ENCODE results near the gene BRPF1. TPM values are rescaled to one million over a fixed set of nuclear protein-coding genes. Genes with fewer than 3 reads are reported as not detected.

Gene BRPF1
- polyA plus RNA-seq, 1 of the 3 experiments (the other 2 are of a cell fraction): 13.0 TPM

- no peak overlapping the region for H3K4me3 ChIP-seq (ENCODE audit: low read depth in 2 of 2, low read length in 1 of 2)
- H3K4me2 ChIP-seq: no peak overlapping the region
- H3K4me1 ChIP-seq (ENCODE audit: control insufficient read depth in 1 of 2, insufficient read depth in 2 of 2, low read depth in 1 of 2, low read length in 1 of 2): peaks cover 0 to 4% of the 10 kb centered on the region in 2 experiments; a peak in 1 of 4 replicates
- POLR2A ChIA-PET: no interaction called here
- no peaks in the 10 kb centered on the region for H3K79me2 ChIP-seq (ENCODE audit: insufficient read depth)
- no peak overlapping the region for H3K9ac ChIP-seq
- CTCF ChIA-PET: no interaction called here
- WGBS (ENCODE audit: low lambda C conversion rate): 79% methylated on average over 5 of the region's 5 CpGs
- H3K27me3 ChIP-seq (ENCODE audit: insufficient read depth): no peaks in the 10 kb centered on the region
- no peaks in the 10 kb centered on the region for H3K9me3 ChIP-seq
- H3K9me2 ChIP-seq: no peaks in the 10 kb centered on the region
- no peak overlapping the region for H3K27ac ChIP-seq (ENCODE audit: low read depth in 2 of 2, low read length in 1 of 2)
- TF ChIP-seq ZBTB33 (IDR thresholded peaks at IDR 0.05; ENCODE audit: borderline replicate concordance, low read depth) (no peak), GATA2 (CRISPR knock-in tag; IDR thresholded peaks at IDR 0.05) (no peak), MXI1 (IDR thresholded peaks at IDR 0.05; ENCODE audit: low read depth, low read length) (no peak), CTCF (IDR thresholded peaks at IDR 0.05) (no peak), RCOR1 (IDR thresholded peaks at IDR 0.05; ENCODE audit: low read length) (no peak), GABPA (IDR thresholded peaks at IDR 0.05; ENCODE audit: low read depth) (no peak), RAD21 (IDR thresholded peaks at IDR 0.05; ENCODE audit: low read length) (no peak), REST (IDR thresholded peaks at IDR 0.05; ENCODE audit: low read depth, low read length) (no peak), MAX (IDR thresholded peaks at IDR 0.05; ENCODE audit: low read depth) (no peak), NRF1 (IDR thresholded peaks at IDR 0.05; ENCODE audit: low read depth, low read length) (no peak), YY1 (IDR thresholded peaks at IDR 0.05; ENCODE audit: low read depth) (no peak), ELF1 (IDR thresholded peaks at IDR 0.05) (no peak), CHD2 (IDR thresholded peaks at IDR 0.05; ENCODE audit: low read length, partially characterized antibody) (no peak), EZH2phosphoT487 (IDR thresholded peaks at IDR 0.05; ENCODE audit: borderline replicate concordance, low read depth) (no peak), RFX5 (IDR thresholded peaks at IDR 0.05; ENCODE audit: low read length) (no peak), RXRA (IDR thresholded peaks at IDR 0.05; ENCODE audit: borderline replicate concordance, low read depth) (no peak), POLR2AphosphoS5 (IDR thresholded peaks at IDR 0.05; ENCODE audit: low read depth, low read length) (no peak), NFIC (IDR thresholded peaks at IDR 0.05; ENCODE audit: borderline replicate concordance) (no peak), TEAD4 (IDR thresholded peaks at IDR 0.05; ENCODE audit: borderline replicate concordance, insufficient read depth) (no peak), IRF3 (IDR thresholded peaks at IDR 0.05; ENCODE audit: low read depth, low read length) (no peak)
- H4K20me1 ChIP-seq (ENCODE audit: insufficient read depth): no peaks in the 10 kb centered on the region
- peaks cover 8 to 52% of the 10 kb centered on the region in 2 experiments for H3K36me3 ChIP-seq (replicated peaks in 1 of 2; ENCODE audit: control insufficient read depth in 1 of 2, insufficient read depth in 2 of 2, low read length in 1 of 2)
- no peaks in the 10 kb centered on the region for H3F3A ChIP-seq (replicated peaks; ENCODE audit: insufficient read depth)
- no peak overlapping the region for H2AFZ ChIP-seq (ENCODE audit: low read depth)
- DNase-seq: no peak
Observed at GRCh38 chr3:9696480-9697220, 34.9 kb upstream of the BRPF1 start.
